Mucosa of gallbladder (tissue), 1 donor: ENCODE data around the gene SIM1. TPM values are rescaled to one million over a fixed set of nuclear protein-coding genes. Genes with fewer than 3 reads are reported as not detected.

ENCODE experiments used
- DNase-seq: peaks from one replicate; pipeline ENCODE4 v3.0.0-alpha.2; 2020; ENCODE audit warnings: low spot score
- total RNA-seq: library from RNA; stranded (reverse); gene quantifications from one replicate; pipeline ENCODE4 v1.2.1, GENCODE V29; 2021
- donor health status: DM: no; HTN: no; CAD: no.

Gene SIM1
- total RNA-seq, 1 donor from 2014 or later: not detected

GRCh38 chr6:100472674-100473073 lies 8.0 kb upstream of the SIM1 start:
- no peak for DNase-seq

DNA sequence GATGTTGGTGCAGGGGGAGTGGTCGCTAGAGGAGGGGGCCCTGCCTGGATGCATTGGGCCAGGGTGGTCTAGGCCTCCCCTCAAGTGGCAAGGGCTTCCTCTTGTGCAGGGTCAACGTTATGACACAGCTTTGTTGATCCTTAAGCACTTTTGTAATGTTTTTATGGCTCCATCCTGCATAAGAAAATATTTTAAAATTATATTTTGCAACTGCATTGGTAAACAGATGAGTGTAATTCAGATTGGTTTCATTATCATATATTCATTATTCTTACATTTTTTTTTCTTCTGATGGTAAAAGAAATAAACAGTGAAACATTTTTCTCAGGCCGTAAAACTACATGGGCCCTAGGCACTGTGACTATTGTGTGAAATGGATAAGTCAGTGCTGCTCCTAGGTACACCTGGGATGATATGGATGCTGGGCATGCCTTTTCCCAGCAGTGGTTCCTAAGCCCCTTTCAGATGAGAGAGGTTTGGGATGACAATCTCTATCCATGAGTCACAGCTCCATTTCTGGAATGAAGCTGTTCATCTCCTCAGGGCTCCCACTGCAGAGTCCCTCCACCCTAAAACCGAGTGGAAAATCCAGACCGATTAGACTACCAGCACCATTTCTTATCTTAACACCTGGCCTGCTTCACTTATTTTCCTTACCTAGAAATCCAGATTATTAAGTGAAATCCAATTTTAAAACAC lies 5.8 kb upstream of the SIM1 start:
- DNase-seq: no peak

DNA sequence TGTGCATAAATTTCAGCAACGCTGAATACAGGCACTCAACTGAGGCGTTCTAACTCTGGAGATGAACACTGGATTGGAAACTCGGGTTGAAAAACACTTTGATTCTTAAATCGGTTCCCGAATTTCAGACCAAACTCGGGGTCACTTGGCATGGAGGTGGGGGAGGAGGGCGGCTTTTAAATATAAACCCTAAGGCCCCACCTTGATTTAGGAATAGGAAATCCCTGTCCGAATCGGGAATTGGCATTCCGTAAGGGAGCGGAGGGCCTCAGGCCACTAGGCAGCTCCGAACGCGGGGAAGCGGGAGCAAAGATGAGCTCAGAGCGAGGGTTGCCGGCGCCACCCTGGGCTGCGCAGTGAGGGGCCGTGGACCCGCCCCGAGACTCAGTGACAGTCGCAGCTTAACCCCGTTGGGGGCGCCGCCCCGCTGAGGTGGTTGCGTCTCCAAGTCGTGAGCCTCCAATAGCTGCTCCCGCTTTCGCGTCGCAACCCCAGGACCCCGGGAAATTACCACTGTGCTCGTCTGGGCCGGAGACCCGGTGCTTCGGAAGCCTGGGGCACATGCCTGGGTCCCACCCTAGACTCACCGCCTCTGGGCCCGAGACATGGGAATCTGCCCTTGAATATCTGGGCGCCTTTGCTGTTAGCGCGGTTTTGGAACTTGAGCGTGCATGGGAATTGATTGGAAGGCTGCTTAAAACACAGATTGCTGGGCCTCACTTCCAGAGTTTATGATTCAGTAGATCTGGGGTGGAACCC lies 4.6 kb upstream of the SIM1 start:
- no peak for DNase-seq

- no peak for DNase-seq
These were observed 3.4 kb upstream of the SIM1 start for GRCh38 chr6:100468016-100468622.

- no peak for DNase-seq
These were observed 2.7 kb upstream of the SIM1 start for GRCh38 chr6:100467129-100468015.

- DNase-seq: no peak
These were observed 1.8 kb upstream of the SIM1 start for GRCh38 chr6:100466410-100467128.

- no peak for DNase-seq
These were observed 1.1 kb upstream of the SIM1 start for GRCh38 chr6:100465701-100466409.

DNA sequence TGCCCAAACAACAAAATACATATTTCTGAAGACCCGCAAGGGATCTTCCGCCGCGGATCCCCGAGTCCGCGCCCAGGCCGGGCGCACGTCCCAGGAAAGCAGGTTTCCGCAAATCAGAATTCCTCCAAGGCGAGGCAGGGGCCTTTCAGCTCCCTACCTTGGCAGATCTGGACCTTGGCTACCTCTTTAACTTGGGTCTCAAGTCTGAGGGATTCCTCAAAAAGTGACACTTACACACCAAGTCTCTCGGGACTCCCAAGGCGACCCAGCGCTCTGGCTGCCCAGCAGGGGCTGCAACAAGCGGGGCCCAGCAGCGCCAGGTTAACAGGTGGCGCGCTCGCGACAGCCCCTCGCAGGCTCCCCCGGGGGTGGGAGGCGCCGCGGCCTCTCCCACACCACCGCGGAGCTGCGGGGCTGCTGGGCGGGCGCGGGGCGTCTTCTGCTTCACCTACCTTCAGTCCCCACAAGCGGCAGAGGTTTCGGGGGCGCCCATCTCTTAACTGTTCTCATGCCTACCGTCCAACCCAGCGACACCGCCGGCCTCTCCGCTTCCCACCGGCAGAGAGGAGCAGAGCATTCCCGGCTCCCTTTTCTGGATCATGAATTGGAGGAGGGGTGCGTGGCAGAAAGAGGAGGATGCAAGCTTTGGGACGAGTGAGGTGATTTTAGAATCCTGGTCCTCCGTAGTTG lies 414 bp downstream of the SIM1 start:
- no peak for DNase-seq

DNA sequence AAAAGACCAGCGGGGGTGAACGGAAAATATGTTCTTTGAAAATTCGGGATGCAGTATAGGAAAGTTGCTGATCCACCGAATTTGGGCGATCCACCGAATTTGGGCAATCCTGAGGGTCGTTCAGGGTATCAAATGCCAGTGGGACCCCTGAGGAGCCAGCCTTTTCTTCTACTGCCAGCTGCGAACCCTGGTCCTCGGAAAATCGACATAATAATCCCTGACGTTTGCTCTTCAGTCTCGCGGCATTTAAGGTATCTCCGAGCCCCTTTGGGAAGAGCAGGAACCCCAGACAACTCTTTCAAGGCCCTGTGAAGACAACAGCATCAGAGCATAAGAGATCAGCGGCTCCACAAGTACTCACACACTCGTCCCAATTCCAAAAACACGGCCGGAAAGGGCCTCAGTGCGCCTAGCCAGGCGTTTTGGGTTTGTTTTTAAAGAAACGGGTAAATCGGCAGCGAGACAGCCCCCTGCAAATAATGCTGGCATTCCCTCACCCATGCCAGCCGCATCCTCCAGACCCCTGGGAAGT lies 1.0 kb downstream of the SIM1 start:
- DNase-seq: no peak

- DNase-seq: no peak
These were observed 1.8 kb downstream of the SIM1 start for GRCh38 chr6:100462706-100463629.

DNA sequence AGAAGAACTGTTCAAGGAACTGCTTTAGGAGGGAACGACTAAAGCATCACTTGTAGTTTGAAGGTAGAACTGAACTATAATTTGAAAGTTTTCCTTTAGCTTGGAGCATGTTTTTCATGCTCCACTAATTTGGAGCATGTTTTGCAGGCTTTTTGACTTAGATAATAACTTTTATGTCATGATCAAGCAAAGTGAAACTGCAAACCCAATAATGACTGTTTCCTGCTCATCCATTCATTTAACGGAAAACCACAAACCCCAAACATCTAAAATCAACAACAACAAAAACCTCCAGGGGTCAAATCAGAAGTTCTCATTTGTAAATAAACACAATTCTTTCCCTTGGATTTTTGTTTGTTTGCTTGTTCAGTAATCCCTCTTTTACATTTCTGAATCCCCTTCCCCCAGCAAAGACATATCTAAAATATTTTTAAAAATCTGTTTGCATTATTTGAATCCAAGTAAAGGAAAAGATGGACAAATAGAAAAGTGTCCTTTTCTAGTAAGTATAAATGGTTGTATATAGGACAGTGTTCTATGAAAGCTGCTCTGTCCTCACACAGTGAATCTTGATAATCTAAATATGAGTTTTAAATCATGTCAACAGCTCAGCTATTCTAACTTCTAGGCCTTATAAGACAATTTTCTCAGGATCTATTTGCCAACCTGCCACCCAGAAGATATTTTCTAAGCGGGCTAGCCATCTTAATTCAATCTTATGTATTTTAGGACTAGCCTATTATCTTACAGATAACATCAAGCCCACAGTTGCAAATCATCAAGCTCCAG lies 2.6 kb downstream of the SIM1 start:
- no peak for DNase-seq

- no peak for DNase-seq
These were observed 3.3 kb downstream of the SIM1 start for GRCh38 chr6:100461278-100461916.

- no peak for DNase-seq
These were observed 4.0 kb downstream of the SIM1 start for GRCh38 chr6:100460650-100461204.

GRCh38 chr6:100459592-100460184 lies 5.0 kb downstream of the SIM1 start:
- DNase-seq: no peak

- DNase-seq: no peak
These were observed 5.7 kb downstream of the SIM1 start for GRCh38 chr6:100458841-100459591.
